Measurements from ENCODE around the gene PARD3B.

- TF ChIP-seq ZNF274 (IDR thresholded peaks at IDR 0.05; ENCODE audit: low read depth, low read length) (no peak), SUZ12 (IDR thresholded peaks at IDR 0.05; ENCODE audit: extremely low read depth, insufficient read depth, insufficient read length) (no peak)
These were observed 830.5 kb downstream of the PARD3B start for GRCh38 chr2:205375461-205376448.

Measured in NT2/D1 (cell line).